ENCODE data around the gene GPC5.
"Not testable (repeated sequence)": the region's sequence is repeated elsewhere in the genome, so short reads cannot be mapped to it uniquely, and the experiment has no call there.

GPC5 gene

GRCh38 chr13:92255526-92255925, 857.1 kb downstream of the GPC5 start:
- DNase-seq = no peak

- DNase-seq = no peak
Observed at GRCh38 chr13:92256211-92256610, 857.8 kb downstream of the GPC5 start.

- DNase-seq = no peak
Observed at GRCh38 chr13:92259046-92259445, 860.6 kb downstream of the GPC5 start.

- DNase-seq = no peak
Observed at GRCh38 chr13:92259523-92259922, 861.1 kb downstream of the GPC5 start.

- no peak for DNase-seq
Observed at GRCh38 chr13:92260363-92260762, 861.9 kb downstream of the GPC5 start.

GRCh38 chr13:92262100-92262788, 863.8 kb downstream of the GPC5 start:
- no peak for DNase-seq

GRCh38 chr13:92265408-92265807, 867.0 kb downstream of the GPC5 start:
- no peak for DNase-seq

GRCh38 chr13:92270990-92271389, 872.6 kb downstream of the GPC5 start:
- no peak for DNase-seq

GRCh38 chr13:92272177-92272576, 873.8 kb downstream of the GPC5 start:
- no peak for DNase-seq

GRCh38 chr13:92280986-92281385, 882.6 kb downstream of the GPC5 start:
- DNase-seq = not testable (repeated sequence)

- not testable (repeated sequence) for DNase-seq
Observed at GRCh38 chr13:92290718-92291307, 892.4 kb downstream of the GPC5 start.

GRCh38 chr13:92294533-92294932, 896.1 kb downstream of the GPC5 start:
- not testable (repeated sequence) for DNase-seq

- not testable (repeated sequence) for DNase-seq
Observed at GRCh38 chr13:92296154-92296671, 897.8 kb downstream of the GPC5 start.

- DNase-seq = no peak
Observed at GRCh38 chr13:92297971-92298942, 899.8 kb downstream of the GPC5 start.

- DNase-seq = no peak
Observed at GRCh38 chr13:92300651-92301050, 902.2 kb downstream of the GPC5 start.

GRCh38 chr13:92303428-92303827, 905.0 kb downstream of the GPC5 start:
- DNase-seq = no peak

GRCh38 chr13:92307752-92308151, 909.3 kb downstream of the GPC5 start:
- DNase-seq = no peak

GRCh38 chr13:92312823-92313222, 914.4 kb downstream of the GPC5 start:
- DNase-seq = no peak

- DNase-seq = no peak
Observed at GRCh38 chr13:92313382-92313781, 915.0 kb downstream of the GPC5 start.

GRCh38 chr13:92315265-92315664, 916.8 kb downstream of the GPC5 start:
- DNase-seq = no peak

GRCh38 chr13:92316030-92316429, 917.6 kb downstream of the GPC5 start:
- no peak for DNase-seq

- DNase-seq = no peak
Observed at GRCh38 chr13:92317066-92317465, 918.6 kb downstream of the GPC5 start.
